Stimulated activated memory B cell treated with anti-CD40 and anti-IgM and Interleukin-4, amounts not matched to agents 10 μg/mL and 1 μg/mL and 100 μg/mL, for 72 hours (primary cell): Measurements from ENCODE around the gene CRP.
"Not testable (repeated sequence)": the region's sequence is repeated elsewhere in the genome, so short reads cannot be mapped to it uniquely, and the experiment has no call there.

ENCODE experiments used
- ATAC-seq: fragments of 150-1000 bp; cut with Tn5 transposase; 2 replicates; pipeline ENCODE4 v1.10.0; 2021
- H3K27ac Mint-ChIP-seq: one replicate; pipeline ENCODE4 v1.8.0; 2022; ENCODE audit warnings: mild to moderate bottlenecking, mixed read lengths
- H3K27me3 Mint-ChIP-seq: one replicate; pipeline ENCODE4 v1.8.0; 2022; ENCODE audit warnings: mixed read lengths
- H3K36me3 Mint-ChIP-seq: one replicate; pipeline ENCODE4 v1.8.0; 2022; ENCODE audit warnings: mixed read lengths
- H3K4me1 Mint-ChIP-seq: one replicate; pipeline ENCODE4 v1.8.0; 2022; ENCODE audit warnings: mixed read lengths
- H3K4me3 Mint-ChIP-seq: one replicate; pipeline ENCODE4 v1.8.0; 2022; ENCODE audit warnings: mild to moderate bottlenecking, moderate library complexity, mixed read lengths
- H3K9me3 Mint-ChIP-seq: one replicate; pipeline ENCODE4 v1.8.0; 2022; ENCODE audit warnings: mixed read lengths

Gene CRP

DNA sequence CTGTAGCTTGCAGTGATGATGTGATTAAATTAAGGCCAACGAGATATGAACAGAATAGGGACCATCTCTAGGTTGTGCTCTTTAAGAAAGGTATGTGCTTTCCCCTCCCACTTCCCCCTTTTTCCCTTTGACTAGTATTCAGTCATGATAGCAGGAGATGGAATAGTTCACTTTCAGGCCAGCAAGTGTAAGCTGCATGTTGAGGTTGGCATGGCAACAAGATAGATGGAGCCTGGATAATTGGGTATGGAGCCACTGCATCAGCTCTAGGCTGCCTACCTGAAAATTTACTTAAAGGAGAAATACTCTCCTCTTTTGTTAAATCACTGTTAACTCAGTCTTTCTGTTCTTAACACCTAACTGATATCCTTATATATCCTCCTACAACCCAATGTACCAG, 1.5 kb upstream of the CRP start:
- Mint-ChIP-seq H3K27ac (no peak overlapping the region), H3K4me1 (no peaks in the 10 kb centered on the region), H3K36me3 (no peaks in the 10 kb centered on the region), H3K9me3 (peaks cover 12% of the 10 kb centered on the region), H3K4me3 (no peak overlapping the region), H3K27me3 (peaks cover 49% of the 10 kb centered on the region)
- ATAC-seq: no peak

DNA sequence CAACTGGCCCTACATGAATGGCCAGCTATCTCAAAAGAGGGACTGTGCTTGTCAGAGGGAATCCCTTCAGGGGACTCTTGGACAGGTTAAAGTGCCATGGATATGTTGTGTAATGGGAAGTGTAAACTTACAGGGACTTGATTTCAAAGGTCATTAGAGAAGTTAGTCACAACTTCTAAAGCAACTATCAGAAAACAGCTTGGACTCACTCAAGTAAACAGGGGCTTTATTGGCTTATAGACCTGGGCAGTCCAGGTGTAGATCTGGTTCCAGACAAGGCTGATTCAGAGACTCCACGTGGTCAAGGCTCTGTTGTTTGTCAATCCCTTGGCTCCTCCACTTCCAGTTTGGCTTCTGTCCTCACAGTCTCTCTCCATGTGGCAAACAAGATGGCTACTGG, 2.3 kb downstream of the CRP start:
- Mint-ChIP-seq H3K27ac (no peak overlapping the region), H3K4me1 (no peaks in the 10 kb centered on the region), H3K4me3 (no peak overlapping the region), H3K36me3 (no peaks in the 10 kb centered on the region), H3K27me3 (peaks cover 38% of the 10 kb centered on the region), H3K9me3 (no peaks in the 10 kb centered on the region)
- no peak for ATAC-seq

DNA sequence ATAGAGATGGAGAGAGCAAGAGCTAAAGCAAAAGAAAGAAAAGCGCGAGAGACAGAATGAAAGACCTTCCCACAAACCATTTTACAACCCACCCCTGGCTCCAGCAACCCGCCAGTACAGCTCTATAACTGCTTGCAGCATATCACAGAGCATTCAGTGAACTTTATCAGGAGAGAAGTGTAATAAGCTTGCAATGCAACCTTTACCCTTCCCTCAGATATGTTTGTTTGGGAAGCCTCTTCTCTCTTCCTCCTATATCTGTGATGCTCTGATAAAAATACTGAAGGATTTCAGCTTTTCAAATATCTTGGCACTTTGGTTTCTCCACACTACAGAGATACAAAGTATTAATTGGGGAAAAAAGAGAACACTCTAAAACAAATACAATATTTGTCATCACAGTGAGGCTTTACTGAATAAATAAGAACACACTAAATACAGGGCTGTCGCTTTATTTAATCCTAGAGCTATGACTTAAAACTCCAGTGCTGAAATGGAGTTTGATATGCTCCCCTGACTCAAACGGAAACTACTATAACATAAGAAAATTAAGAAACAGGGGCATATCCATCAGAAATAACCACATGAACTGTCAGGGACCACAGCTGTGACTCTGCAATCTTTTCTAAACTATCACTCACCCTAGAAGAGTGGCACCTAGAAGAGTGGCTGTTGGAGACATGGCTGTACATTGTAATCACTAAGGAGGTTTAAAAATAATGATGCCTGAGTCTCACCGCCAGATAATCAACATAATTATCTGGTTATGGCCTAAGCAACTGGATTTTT, 6.7 kb downstream of the CRP start:
- ATAC-seq: no peak
- Mint-ChIP-seq H3K4me3 (no peak overlapping the region), H3K36me3 (no peaks in the 10 kb centered on the region)

DNA sequence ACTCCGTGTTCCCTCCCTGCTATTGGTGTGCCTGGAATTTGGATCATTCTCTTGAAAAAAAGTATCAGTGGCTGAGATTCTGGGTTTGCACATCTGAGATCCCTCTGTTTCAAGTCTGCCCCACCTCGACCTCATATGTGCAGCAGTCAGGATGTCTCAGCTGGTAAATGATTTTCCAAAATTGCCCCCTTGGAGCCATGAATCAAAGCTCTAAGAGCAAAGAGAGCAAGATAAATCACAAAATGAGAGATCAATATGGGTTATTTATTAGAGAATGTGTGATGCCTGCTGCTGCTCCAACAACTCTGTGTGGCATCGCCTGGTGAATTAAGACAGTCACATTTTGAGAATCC, 8.5 kb downstream of the CRP start:
- Mint-ChIP-seq H3K27ac (no peak overlapping the region), H3K4me1 (no peaks in the 10 kb centered on the region), H3K36me3 (no peaks in the 10 kb centered on the region), H3K9me3 (no peaks in the 10 kb centered on the region), H3K4me3 (no peak overlapping the region), H3K27me3 (peaks cover 27% of the 10 kb centered on the region)
- no peak for ATAC-seq

More for the DNA sequence above, 6.7 kb downstream of the CRP start:
- peaks cover 27% of the 10 kb centered on the region for H3K27me3 Mint-ChIP-seq
- H3K4me1 Mint-ChIP-seq: no peaks in the 10 kb centered on the region
- no peak overlapping the region for H3K27ac Mint-ChIP-seq
- no peaks in the 10 kb centered on the region for H3K9me3 Mint-ChIP-seq

DNA sequence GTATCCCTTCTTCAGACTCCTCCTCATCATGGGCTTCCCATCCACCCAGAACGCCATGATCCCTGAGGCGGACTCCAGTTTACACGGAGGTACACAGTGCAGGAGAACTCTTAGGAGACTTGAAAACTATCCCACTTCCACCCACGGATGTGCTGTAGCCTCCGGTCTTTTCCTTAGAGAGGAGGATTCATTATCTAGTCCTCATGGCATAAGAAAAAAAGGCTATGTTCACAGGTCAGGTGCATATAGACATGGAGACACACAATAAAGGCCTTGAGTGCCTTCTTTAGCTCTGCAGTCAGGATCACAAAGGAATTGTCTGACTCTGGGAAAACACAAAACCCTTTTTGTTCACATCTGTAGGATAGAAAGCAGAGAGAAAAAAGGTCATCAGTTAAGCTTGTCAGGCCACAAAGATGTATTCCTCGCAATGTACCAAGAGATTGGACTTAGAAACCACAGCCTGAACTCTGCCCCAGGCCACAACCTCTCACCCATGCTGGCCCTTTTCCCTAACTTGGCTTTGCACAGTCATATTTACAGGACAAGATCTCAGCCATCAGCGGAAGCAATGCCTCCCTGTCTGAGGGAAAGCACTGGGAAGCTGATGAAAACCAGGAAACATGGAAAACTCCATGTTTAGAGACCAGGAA, 9.0 kb downstream of the CRP start:
- no peaks in the 10 kb centered on the region for H3K36me3 Mint-ChIP-seq
- no peaks in the 10 kb centered on the region for H3K4me1 Mint-ChIP-seq
- no peak overlapping the region for H3K4me3 Mint-ChIP-seq
- peaks cover 27% of the 10 kb centered on the region for H3K27me3 Mint-ChIP-seq
- no peak overlapping the region for H3K27ac Mint-ChIP-seq
- H3K9me3 Mint-ChIP-seq: no peaks in the 10 kb centered on the region
- no peak for ATAC-seq

DNA sequence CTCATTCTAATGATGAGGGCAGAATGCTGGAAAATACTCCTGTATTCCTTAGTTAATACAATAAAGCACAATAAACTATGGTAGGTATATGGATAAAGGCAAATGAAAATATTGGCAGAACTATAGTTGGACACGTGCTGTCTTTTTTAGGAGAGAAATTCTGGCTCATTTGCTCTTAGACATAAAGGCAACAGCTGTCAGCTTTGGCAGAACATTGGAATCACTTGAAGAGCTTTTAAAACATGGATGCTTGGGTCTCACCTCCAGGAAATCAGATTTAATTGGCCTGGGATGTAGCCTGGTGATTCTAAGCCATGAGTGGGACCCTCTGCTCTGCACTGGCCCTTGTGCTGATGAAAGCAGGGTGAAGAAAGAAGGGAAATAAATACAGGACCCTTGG, 9.9 kb downstream of the CRP start:
- H3K27me3 Mint-ChIP-seq: peaks cover 27% of the 10 kb centered on the region
- no peak for ATAC-seq
- H3K27ac Mint-ChIP-seq: no peak overlapping the region
- no peak overlapping the region for H3K4me3 Mint-ChIP-seq
- H3K36me3 Mint-ChIP-seq: no peaks in the 10 kb centered on the region
- H3K9me3 Mint-ChIP-seq: no peaks in the 10 kb centered on the region
- no peaks in the 10 kb centered on the region for H3K4me1 Mint-ChIP-seq

DNA sequence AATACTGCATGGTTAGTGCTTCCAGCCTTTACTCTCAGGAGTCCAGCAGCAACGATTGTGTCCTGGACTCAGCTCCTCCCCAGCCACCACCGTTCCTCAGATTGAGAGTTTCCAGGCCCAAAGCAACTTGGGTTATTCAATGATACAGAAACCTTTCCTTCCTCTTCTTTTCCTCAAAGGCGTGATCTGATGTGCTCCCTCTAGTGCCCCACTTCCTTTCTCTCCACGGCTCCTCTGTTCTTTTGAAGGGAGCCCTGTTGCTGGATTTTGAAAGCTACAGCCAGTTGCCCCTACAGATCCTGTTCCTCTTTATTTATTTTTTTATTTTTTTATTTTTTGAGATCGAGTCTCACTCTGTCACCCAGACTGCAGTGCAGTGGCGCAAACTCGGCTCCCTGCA, 14.1 kb downstream of the CRP start:
- Mint-ChIP-seq H3K4me1 (no peaks in the 10 kb centered on the region), H3K27ac (no peak overlapping the region), H3K9me3 (no peaks in the 10 kb centered on the region), H3K4me3 (no peak overlapping the region), H3K36me3 (no peaks in the 10 kb centered on the region), H3K27me3 (peaks cover 24% of the 10 kb centered on the region)
- no peak for ATAC-seq

DNA sequence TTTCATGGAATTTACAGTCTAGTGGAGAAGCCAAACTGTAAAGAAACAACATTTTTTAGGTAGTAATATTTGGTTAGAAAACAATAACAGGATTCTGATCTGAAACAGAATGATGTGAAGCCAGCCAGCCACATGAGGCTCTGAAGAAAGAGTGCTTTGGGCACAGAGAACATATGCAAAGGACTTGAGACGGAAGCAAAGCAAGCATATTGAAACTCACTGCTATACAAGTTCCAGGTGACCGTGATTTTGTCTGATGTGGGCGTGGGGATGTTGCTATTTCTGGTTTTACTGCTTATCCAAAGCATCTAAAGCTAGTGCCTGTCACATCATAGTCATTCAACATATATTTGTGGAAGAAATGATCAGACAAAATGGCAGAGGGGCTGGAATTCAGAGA, 14.7 kb downstream of the CRP start:
- H3K4me3 Mint-ChIP-seq: no peak overlapping the region
- peaks cover 23% of the 10 kb centered on the region for H3K27me3 Mint-ChIP-seq
- no peaks in the 10 kb centered on the region for H3K9me3 Mint-ChIP-seq
- H3K4me1 Mint-ChIP-seq: no peaks in the 10 kb centered on the region
- ATAC-seq: no peak
- H3K27ac Mint-ChIP-seq: no peak overlapping the region
- H3K36me3 Mint-ChIP-seq: no peaks in the 10 kb centered on the region

DNA sequence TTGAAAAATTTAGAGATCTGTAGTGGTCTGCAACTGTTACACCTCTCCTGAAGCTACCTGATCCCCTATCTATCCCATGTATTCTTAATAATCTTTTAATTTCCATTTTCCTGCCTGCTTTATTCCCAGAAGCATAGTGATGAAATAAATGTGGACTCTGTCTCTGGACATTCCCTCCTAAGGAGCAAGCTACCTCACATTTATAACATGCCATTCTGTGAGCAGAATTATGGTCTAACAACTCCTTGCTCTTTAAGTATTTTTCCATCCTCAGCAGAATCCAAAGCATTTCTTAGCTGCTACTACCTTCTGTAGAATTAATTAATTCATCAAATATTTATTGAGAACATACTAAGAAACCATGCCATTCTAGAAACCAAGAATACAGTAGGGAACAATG, 15.1 kb downstream of the CRP start:
- Mint-ChIP-seq H3K36me3 (no peaks in the 10 kb centered on the region), H3K4me1 (no peaks in the 10 kb centered on the region), H3K4me3 (no peak overlapping the region), H3K27me3 (peaks cover 20% of the 10 kb centered on the region), H3K27ac (no peak overlapping the region), H3K9me3 (no peaks in the 10 kb centered on the region)
- ATAC-seq: no peak

DNA sequence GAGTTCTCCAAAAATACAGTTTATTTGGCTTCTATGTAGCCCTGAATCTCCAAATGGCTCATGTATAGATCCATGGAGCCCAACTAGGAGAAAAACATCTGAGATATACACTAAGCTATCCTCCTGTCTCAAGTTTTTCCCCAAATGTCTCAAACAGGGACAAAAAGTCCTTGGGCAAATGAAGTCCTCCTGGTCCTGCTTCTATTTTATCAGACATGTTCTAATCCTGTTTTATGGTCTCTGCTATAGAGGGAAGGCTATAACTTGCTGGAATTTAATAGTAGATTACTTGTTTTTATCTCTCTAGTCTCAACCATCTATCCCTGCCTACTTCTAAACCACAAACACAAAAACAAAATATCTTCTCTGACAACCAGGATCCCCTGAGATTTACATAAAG, 26.9 kb downstream of the CRP start:
- no peak overlapping the region for H3K4me3 Mint-ChIP-seq
- peaks cover 42% of the 10 kb centered on the region for H3K27me3 Mint-ChIP-seq
- no peaks in the 10 kb centered on the region for H3K4me1 Mint-ChIP-seq
- no peak for ATAC-seq
- H3K9me3 Mint-ChIP-seq: no peaks in the 10 kb centered on the region
- H3K27ac Mint-ChIP-seq: no peak overlapping the region
- no peaks in the 10 kb centered on the region for H3K36me3 Mint-ChIP-seq

DNA sequence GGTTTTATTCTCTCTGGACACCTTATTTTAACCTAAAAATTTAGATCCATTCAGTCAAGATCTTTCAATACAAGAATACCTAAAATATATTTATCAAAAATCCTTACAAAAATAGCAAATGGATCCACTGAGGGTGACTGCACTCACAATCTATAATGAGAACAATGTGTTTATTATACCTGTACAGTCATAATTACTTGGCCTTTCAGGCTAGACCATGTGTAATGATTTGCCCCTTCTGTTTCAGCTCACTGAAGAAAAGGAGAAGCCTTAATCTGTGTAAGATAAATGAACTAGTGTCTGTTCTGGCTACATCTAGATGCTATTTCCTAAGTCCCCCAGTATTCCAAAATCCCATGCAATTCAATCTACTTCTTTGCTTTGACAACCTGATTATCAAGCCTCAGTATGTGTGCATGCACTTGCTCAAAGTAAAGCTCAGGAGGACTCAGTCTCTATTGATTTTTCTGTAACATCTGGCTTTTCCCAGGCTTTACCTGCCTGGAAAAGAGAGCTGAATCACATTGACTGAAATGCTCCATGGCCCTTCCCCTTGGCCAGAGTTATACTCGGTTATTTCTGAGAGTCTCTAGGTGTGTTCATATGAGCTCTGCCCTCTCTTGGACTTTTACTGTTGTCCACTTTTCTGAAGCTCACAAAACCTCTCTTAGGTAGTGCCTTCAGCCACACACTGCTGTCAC, 27.6 kb downstream of the CRP start:
- Mint-ChIP-seq H3K36me3 (no peaks in the 10 kb centered on the region), H3K27me3 (peaks cover 35% of the 10 kb centered on the region), H3K4me1 (no peaks in the 10 kb centered on the region), H3K9me3 (no peaks in the 10 kb centered on the region), H3K4me3 (no peak overlapping the region), H3K27ac (no peak overlapping the region)
- ATAC-seq: no peak

DNA sequence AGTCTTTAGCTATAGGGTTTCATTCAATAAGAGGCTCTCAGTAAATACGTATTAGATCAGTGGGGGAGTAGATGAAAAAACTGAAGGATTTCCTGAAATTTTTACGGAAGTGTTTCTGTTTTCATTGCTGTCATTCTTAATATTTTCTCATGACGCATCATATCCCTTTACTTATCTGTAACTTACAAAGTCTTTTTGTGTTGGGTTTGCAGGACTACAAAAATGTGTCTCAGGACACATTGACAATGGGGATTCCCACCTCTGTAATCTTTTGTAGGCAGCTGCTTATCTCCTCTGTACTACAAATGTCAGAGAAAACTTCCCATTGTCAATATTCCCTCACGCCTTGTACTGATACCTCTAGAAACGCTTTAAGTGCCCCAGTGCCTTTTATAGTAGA, 35.5 kb downstream of the CRP start:
- H3K4me3 Mint-ChIP-seq: no peak overlapping the region
- no peak for ATAC-seq
- H3K27ac Mint-ChIP-seq: no peak overlapping the region
- no peaks in the 10 kb centered on the region for H3K36me3 Mint-ChIP-seq
- no peaks in the 10 kb centered on the region for H3K9me3 Mint-ChIP-seq
- no peaks in the 10 kb centered on the region for H3K4me1 Mint-ChIP-seq
- peaks cover 18% of the 10 kb centered on the region for H3K27me3 Mint-ChIP-seq

DNA sequence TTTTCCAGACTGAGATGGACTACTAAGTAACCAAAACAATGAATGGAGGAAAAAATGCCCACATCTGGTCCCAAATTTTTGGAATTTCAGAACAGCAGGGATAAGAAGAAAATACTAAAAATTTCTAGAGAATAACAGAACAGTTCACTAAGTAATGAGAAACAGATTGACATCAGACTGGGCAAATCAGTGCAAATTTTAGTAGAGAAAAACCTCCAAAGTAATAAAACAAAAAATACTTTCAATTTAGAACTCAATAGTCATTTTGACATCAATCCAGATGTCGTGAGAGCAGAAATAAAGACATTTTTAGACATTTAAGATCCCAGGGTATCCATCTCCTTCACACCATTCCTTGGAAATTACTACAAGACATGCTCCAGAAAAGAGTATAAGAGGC, 39.3 kb downstream of the CRP start:
- Mint-ChIP-seq H3K4me3 (no peak overlapping the region), H3K27ac (no peak overlapping the region), H3K4me1 (no peaks in the 10 kb centered on the region), H3K9me3 (no peaks in the 10 kb centered on the region), H3K36me3 (no peaks in the 10 kb centered on the region), H3K27me3 (peaks cover 29% of the 10 kb centered on the region)
- no peak for ATAC-seq

DNA sequence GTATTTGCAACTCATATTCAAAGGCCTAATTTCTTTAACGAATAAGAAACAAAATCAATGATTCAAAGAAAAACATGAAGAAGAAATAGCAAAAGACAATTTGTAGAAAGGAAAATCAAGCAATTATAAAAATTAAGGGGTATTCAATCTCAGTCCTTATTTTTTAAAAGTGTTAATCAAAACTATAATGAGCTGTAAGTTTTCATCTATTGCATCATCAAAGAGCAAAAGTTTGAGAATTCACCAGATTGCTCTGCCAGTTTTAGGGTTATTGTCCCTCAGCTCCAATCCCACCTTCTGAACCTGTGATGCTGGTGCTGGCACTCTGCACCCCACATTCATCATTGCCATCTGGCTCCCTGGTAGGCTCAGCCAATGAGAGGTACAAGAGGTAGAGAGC, 42.0 kb downstream of the CRP start:
- H3K9me3 Mint-ChIP-seq, H3K4me1 Mint-ChIP-seq, ATAC-seq, H3K36me3 Mint-ChIP-seq, H3K27ac Mint-ChIP-seq, H3K4me3 Mint-ChIP-seq: not testable (repeated sequence)
- peaks cover 29% of the 10 kb centered on the region for H3K27me3 Mint-ChIP-seq

DNA sequence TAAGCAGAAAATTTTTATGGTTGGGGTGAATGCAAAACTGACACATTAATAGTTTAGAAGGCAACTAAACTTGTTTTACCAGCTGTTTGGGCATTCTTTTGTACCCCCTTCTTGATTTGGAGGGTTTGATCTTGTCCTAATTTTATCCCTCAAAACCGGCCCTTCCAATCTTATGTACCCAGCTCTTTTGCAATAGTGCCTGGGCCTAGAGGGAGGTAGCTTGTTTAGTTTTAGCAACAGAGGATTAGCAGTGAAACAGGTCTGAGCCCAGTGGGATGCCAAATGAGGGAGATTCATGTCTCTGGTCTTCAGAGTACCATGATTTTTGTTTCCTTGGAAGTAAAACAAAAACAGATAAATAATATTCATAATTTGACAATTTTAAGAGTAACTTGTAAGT, 45.1 kb downstream of the CRP start:
- H3K36me3 Mint-ChIP-seq: no peaks in the 10 kb centered on the region
- H3K4me1 Mint-ChIP-seq: no peaks in the 10 kb centered on the region
- peaks cover 15% of the 10 kb centered on the region for H3K27me3 Mint-ChIP-seq
- no peak for ATAC-seq
- H3K4me3 Mint-ChIP-seq: no peak overlapping the region
- no peak overlapping the region for H3K27ac Mint-ChIP-seq
- H3K9me3 Mint-ChIP-seq: peaks cover 1% of the 10 kb centered on the region

DNA sequence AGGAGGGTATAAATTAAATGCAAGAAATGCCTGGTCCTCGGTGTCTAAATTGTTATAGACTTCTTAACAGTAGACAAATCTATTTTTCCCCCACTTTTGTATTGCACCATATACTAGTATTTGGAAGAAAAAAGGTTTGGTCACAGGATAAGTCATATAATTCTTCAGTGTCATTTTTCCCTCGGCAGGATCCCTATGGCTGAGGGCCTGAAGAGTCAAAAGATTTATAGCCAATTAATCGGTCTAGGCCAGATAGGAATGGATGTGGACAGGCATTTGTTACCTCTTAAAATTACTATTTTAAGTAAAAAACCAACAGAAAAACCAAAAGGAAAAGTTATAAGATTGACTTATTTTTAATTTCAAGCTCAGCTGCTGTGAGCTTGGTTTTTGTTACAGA, 45.6 kb downstream of the CRP start:
- H3K4me1 Mint-ChIP-seq: peaks cover 4% of the 10 kb centered on the region
- no peak for ATAC-seq
- H3K4me3 Mint-ChIP-seq: no peak overlapping the region
- H3K9me3 Mint-ChIP-seq: peaks cover 6% of the 10 kb centered on the region
- H3K27ac Mint-ChIP-seq: no peak overlapping the region
- no peaks in the 10 kb centered on the region for H3K36me3 Mint-ChIP-seq
- H3K27me3 Mint-ChIP-seq: peaks cover 10% of the 10 kb centered on the region
